SK-N-SH (cell line): ENCODE results near the gene CBLN3. TPM values are rescaled to one million over a fixed set of nuclear protein-coding genes. Genes with fewer than 3 reads are reported as not detected.

Experiments used
- CTCF ChIA-PET: fragments of 300-600, 350-600 bp; formaldehyde crosslinking; extraction: SDS; loops from one replicate; lab custom pipeline; 2021; lab: Yijun Ruan, JAX
- POLR2A ChIA-PET: fragments of 350-600 bp; sonication (Branson Sonifier 250); formaldehyde crosslinking; extraction: SDS; loops from one replicate; lab custom pipeline; 2020; ENCODE audit warnings: antibody characterized with exemption, inconsistent platforms; lab: Yijun Ruan, JAX
- DNase-seq: peaks from one replicate; pipeline ENCODE4 v3.0.0; 2012
- H2AFZ ChIP-seq: fragments of 200-600 bp; sonication (generic); 2 replicates; pipeline ENCODE4 v1.8.1; 2016; ENCODE audit warnings: antibody characterized with exemption, mild to moderate bottlenecking, low read depth
- H3F3A ChIP-seq: fragments of 200-600 bp; sonication (generic); replicated peaks from 2 replicates; pipeline ENCODE3; 2016; ENCODE audit warnings: antibody characterized with exemption, mild to moderate bottlenecking; ENCODE audit not compliant: insufficient read depth
- H3K27ac ChIP-seq, 2 experiments: fragments of 200-500 bp in 1 of 2; fragments of 200-600 bp in 1 of 2; sonication (Bioruptor generic) in 1 of 2; sonication (generic), shearing (Covaris generic) in 1 of 2; 2 replicates each; pipeline versions ENCODE4 v1.5.1 to v1.6.1; 2014 to 2016; ENCODE audit warnings: low read depth in 2 of 2, inconsistent platforms in 1 of 2, low read length in 1 of 2, mild to moderate bottlenecking in 1 of 2, mixed read lengths in 1 of 2
- H3K27me3 ChIP-seq: fragments of 200-600 bp; sonication (generic), shearing (Covaris generic); 2 replicates; pipeline ENCODE4 v1.6.1; 2016; ENCODE audit warnings: mixed run types; ENCODE audit not compliant: insufficient read depth
- H3K36me3 ChIP-seq, 2 experiments: fragments of 200-500 bp in 1 of 2; fragments of 200-600 bp in 1 of 2; sonication (Bioruptor generic) in 1 of 2; sonication (generic) in 1 of 2; replicated peaks in 1 of 2; 2 replicates each; pipeline versions ENCODE3 to v1.5.1; 2014 to 2016; ENCODE audit warnings: low read length in 1 of 2, mild to moderate bottlenecking in 1 of 2; ENCODE audit not compliant: insufficient read depth in 2 of 2, control insufficient read depth in 1 of 2
- H3K4me1 ChIP-seq, 2 experiments: fragments of 200-500 bp in 1 of 2; fragments of 200-600 bp in 1 of 2; sonication (Bioruptor generic) in 1 of 2; sonication (generic), shearing (Covaris generic) in 1 of 2; 2 replicates each; pipeline versions ENCODE4 v1.5.1 to v1.6.1; 2014 to 2016; ENCODE audit warnings: low read depth in 1 of 2, low read length in 1 of 2, mixed run types in 1 of 2; ENCODE audit not compliant: insufficient read depth in 2 of 2, control insufficient read depth in 1 of 2
- H3K4me2 ChIP-seq: fragments of 200-600 bp; sonication (generic), shearing (Covaris generic); 2 replicates; pipeline ENCODE4 v1.6.1; 2017; ENCODE audit warnings: mixed run types
- H3K4me3 ChIP-seq, 2 experiments: fragments of 200-500 bp in 1 of 2; fragments of 200-600 bp in 1 of 2; sonication (Bioruptor generic) in 1 of 2; sonication (generic), shearing (Covaris generic) in 1 of 2; 2 replicates each; pipeline versions ENCODE4 v1.5.1 to v1.8.1; 2014 to 2016; ENCODE audit warnings: low read depth in 2 of 2, inconsistent platforms in 1 of 2, low read length in 1 of 2, mild to moderate bottlenecking in 1 of 2, mixed read lengths in 1 of 2, moderate library complexity in 1 of 2
- H3K79me2 ChIP-seq: fragments of 200-600 bp; sonication (generic); 2 replicates; pipeline ENCODE4 v1.8.1; 2017; ENCODE audit warnings: mild to moderate bottlenecking; ENCODE audit not compliant: insufficient read depth
- H3K9ac ChIP-seq: fragments of 200-600 bp; sonication (generic); 2 replicates; pipeline ENCODE4 v1.6.1; 2017; ENCODE audit warnings: mixed run types
- H3K9me2 ChIP-seq: fragments of 200-600 bp; sonication (generic); 2 replicates; pipeline ENCODE4 v1.6.1; 2017; ENCODE audit warnings: mixed run types
- H3K9me3 ChIP-seq: fragments of 200-600 bp; sonication (generic); 2 replicates; pipeline ENCODE4 v1.6.1; 2017; ENCODE audit warnings: mixed run types, mild to moderate bottlenecking, moderate library complexity
- H4K20me1 ChIP-seq: fragments of 200-600 bp; sonication (generic); 2 replicates; pipeline ENCODE4 v1.6.1; 2017; ENCODE audit warnings: mild to moderate bottlenecking, mixed run types; ENCODE audit not compliant: insufficient read depth
- CHD2 ChIP-seq: fragments of 150-350 bp; IDR thresholded peaks from 2 replicates; pipeline ENCODE4 v1.6.1; 2018; ENCODE audit warnings: low read length; ENCODE audit not compliant: partially characterized antibody
- ELF1 ChIP-seq: IDR thresholded peaks from 2 replicates; pipeline ENCODE4 v1.4.0; 2012
- FOXJ3 ChIP-seq: sonication (generic); formaldehyde crosslinking; IDR thresholded peaks from 2 replicates; pipeline ENCODE4 v1.5.1; 2020; ENCODE audit warnings: mild to moderate bottlenecking, missing genetic modification reagents
- GATA2 ChIP-seq: sonication (generic); formaldehyde crosslinking; IDR thresholded peaks from 2 replicates; pipeline ENCODE4 v1.5.0; 2020; ENCODE audit warnings: mild to moderate bottlenecking, missing genetic modification reagents
- MXI1 ChIP-seq: IDR thresholded peaks from 2 replicates; pipeline ENCODE4 v1.6.1; 2012; ENCODE audit warnings: mild to moderate bottlenecking, low read depth, low read length, improper control_type of control experiment
- NFIC ChIP-seq: IDR thresholded peaks from 2 replicates; pipeline ENCODE4 v1.4.0; 2012; ENCODE audit warnings: borderline replicate concordance
- PBX3 ChIP-seq: IDR thresholded peaks from 2 replicates; pipeline ENCODE4; 2012
- RAD21 ChIP-seq: IDR thresholded peaks from 2 replicates; pipeline ENCODE4 v1.6.1; 2012; ENCODE audit warnings: mild to moderate bottlenecking, low read length
- REST ChIP-seq: IDR thresholded peaks from 2 replicates; pipeline ENCODE4 v1.6.1; 2012; ENCODE audit warnings: mild to moderate bottlenecking, low read depth, low read length, moderate library complexity
- SMC3 ChIP-seq: IDR thresholded peaks from 2 replicates; pipeline ENCODE4 v1.6.1; 2012; ENCODE audit warnings: low read depth, low read length, improper control_type of control experiment
- TCF12 ChIP-seq: IDR thresholded peaks from 2 replicates; pipeline ENCODE4 v1.4.0; 2012
- USF1 ChIP-seq: IDR thresholded peaks from 2 replicates; pipeline ENCODE4 v1.4.0; 2012; ENCODE audit warnings: low read depth, borderline replicate concordance
- ZBTB33 ChIP-seq: IDR thresholded peaks from 2 replicates; pipeline ENCODE4 v1.4.0; 2012; ENCODE audit warnings: low read depth, borderline replicate concordance
- WGBS: methylation state at CpG from one replicate; pipeline ENCODE4 v1.1.6; 2017; ENCODE audit warnings: low lambda C conversion rate; 5-methylcytosine and 5-hydroxymethylcytosine counted together
- polyA plus RNA-seq, 3 experiments: library from polyadenylated mRNA; depleted of rRNA; stranded (reverse); fragments of >200 nt; gene quantifications; 2 replicates each; pipeline ENCODE4 v1.2.3, GENCODE V29; 2012

CBLN3 gene
- polyA plus RNA-seq, 1 of the 3 experiments (the other 2 are of a cell fraction): 1.8 TPM

GRCh38 chr14:24417832-24418491 lies 11.5 kb downstream of the CBLN3 start:
- no peaks in the 10 kb centered on the region for H3K79me2 ChIP-seq
- no peak overlapping the region for H3K4me3 ChIP-seq
- no peak overlapping the region for H2AFZ ChIP-seq
- H3K9me2 ChIP-seq: no peaks in the 10 kb centered on the region
- H3K4me2 ChIP-seq: no peak overlapping the region
- H3F3A ChIP-seq: no peaks in the 10 kb centered on the region
- ChIA-PET CTCF (interaction anchor here (1.4 to 9.9 kb wide), 7 partner anchors 10 to 87 kb away, joined by 3 to 63 read pairs (median 11); partner anchors contain the start of genes CBLN3 and KHNYN), POLR2A (no interaction called here)
- H3K4me1 ChIP-seq: no peaks in the 10 kb centered on the region; a peak in 1 of 4 replicates
- H3K27ac ChIP-seq: no peak overlapping the region
- 0 out of 2 replicates have a peak, but pooled peaks cover 5% of the 10 kb centered on the region for H3K27me3 ChIP-seq
- WGBS: 48% methylated on average over 3 of the region's 6 CpGs
- no peak for TF ChIP-seq GATA2 (CRISPR knock-in tag)
- TF ChIP-seq CHD2: no peak
- TF ChIP-seq SMC3: no peak
- no peak for TF ChIP-seq TCF12
- TF ChIP-seq FOXJ3 (CRISPR knock-in tag): no peak
- no peak for TF ChIP-seq PBX3
- TF ChIP-seq REST: no peak
- no peak for TF ChIP-seq NFIC
- TF ChIP-seq RAD21: no peak
- TF ChIP-seq ELF1: no peak
- TF ChIP-seq USF1: no peak
- TF ChIP-seq MXI1: no peak
- TF ChIP-seq ZBTB33: no peak
- peaks cover 0 to 6% of the 10 kb centered on the region in 2 experiments for H3K36me3 ChIP-seq
- no peaks in the 10 kb centered on the region for H4K20me1 ChIP-seq
- H3K9ac ChIP-seq: no peak overlapping the region
- no peaks in the 10 kb centered on the region for H3K9me3 ChIP-seq
- no peak for DNase-seq
